SK-N-SH (cell line): Measurements from ENCODE around the gene ZNF580.

Experiments used
- CTCF ChIP-seq: fragments of 200-600 bp; sonication (generic); IDR thresholded peaks from 2 replicates; pipeline ENCODE4 v1.6.1; 2017; ENCODE audit warnings: antibody characterized with exemption, mild to moderate bottlenecking, moderate library complexity
- EZH2phosphoT487 ChIP-seq: fragments of 200-600 bp; sonication (generic); IDR thresholded peaks from 2 replicates; pipeline ENCODE4 v1.6.1; 2017; ENCODE audit warnings: low read depth, mixed run types, mild to moderate bottlenecking, antibody characterized with exemption, moderate library complexity, borderline replicate concordance
- JUND ChIP-seq: IDR thresholded peaks from 2 replicates; pipeline ENCODE4 v1.4.0; 2012
- RAD21 ChIP-seq: IDR thresholded peaks from 2 replicates; pipeline ENCODE4 v1.6.1; 2012; ENCODE audit warnings: mild to moderate bottlenecking, low read length
- RCOR1 ChIP-seq: fragments of 150-350 bp; IDR thresholded peaks from 2 replicates; pipeline ENCODE4 v1.6.1; 2017; ENCODE audit warnings: antibody characterized with exemption, low read length
- YY1 ChIP-seq: IDR thresholded peaks from 2 replicates; pipeline ENCODE4 v1.4.0; 2012; ENCODE audit warnings: low read depth, mild to moderate bottlenecking

GRCh38 chr19:55621205-55621672 is 19.6 kb upstream of the ZNF580 start:
- TF ChIP-seq RAD21 (no peak), CTCF (no peak), YY1 (no peak), EZH2phosphoT487 (no peak), JUND (no peak), RCOR1 (no peak)
